WTC11 (cell line): Measurements from ENCODE around the gene CBR1.
A peak's percentile ranks its signal among the peaks of the same experiment; 100 is the strongest.

ENCODE experiments used
- AR ChIP-seq: fragments of 250-450 bp; sonication (Bioruptor Pico); IDR thresholded peaks from 2 replicates; pipeline ENCODE4 v1.9.0; 2021; ENCODE audit warnings: mild to moderate bottlenecking
- ATF3 ChIP-seq: sonication (generic); formaldehyde crosslinking; conservative IDR thresholded peaks from 2 replicates; pipeline ENCODE4 v1.8.1; 2022; ENCODE audit warnings: mild to moderate bottlenecking, missing genetic modification reagents
- CTCF ChIP-seq: fragments of 200-600 bp; IDR thresholded peaks from 2 replicates; pipeline ENCODE4 v1.8.0; 2022; ENCODE audit warnings: antibody characterized with exemption
- FOXK1 ChIP-seq: sonication (generic); formaldehyde crosslinking; IDR thresholded peaks from 2 replicates; pipeline ENCODE4 v1.8.0; 2022; ENCODE audit warnings: mild to moderate bottlenecking, moderate library complexity, missing genetic modification reagents
- NR2C2 ChIP-seq: sonication (generic); formaldehyde crosslinking; IDR thresholded peaks from 2 replicates; pipeline ENCODE4 v1.8.0; 2022; ENCODE audit warnings: mild to moderate bottlenecking, missing genetic modification reagents
- NR3C1 ChIP-seq: sonication (generic); formaldehyde crosslinking; conservative IDR thresholded peaks from 2 replicates; pipeline ENCODE4 v1.8.1; 2023; ENCODE audit warnings: low read depth, mild to moderate bottlenecking, missing genetic modification reagents
- RELA ChIP-seq: sonication (generic); formaldehyde crosslinking; IDR thresholded peaks from 2 replicates; pipeline ENCODE4 v1.8.1; 2022; ENCODE audit warnings: missing genetic modification reagents, mild to moderate bottlenecking, borderline replicate concordance
- TEAD1 ChIP-seq: sonication (generic); formaldehyde crosslinking; IDR thresholded peaks from 2 replicates; pipeline ENCODE4 v1.8.0; 2022; ENCODE audit warnings: mild to moderate bottlenecking, missing genetic modification reagents
- TF ChIP-seq, protein P1 (sequence below): sonication (generic); formaldehyde crosslinking; IDR thresholded peaks from 2 replicates; pipeline ENCODE4 v1.8.0; 2022; ENCODE audit warnings: mild to moderate bottlenecking, missing genetic modification reagents

- TF ChIP-seq, protein P1, sequence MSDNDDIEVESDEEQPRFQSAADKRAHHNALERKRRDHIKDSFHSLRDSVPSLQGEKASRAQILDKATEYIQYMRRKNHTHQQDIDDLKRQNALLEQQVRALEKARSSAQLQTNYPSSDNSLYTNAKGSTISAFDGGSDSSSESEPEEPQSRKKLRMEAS = no peak; the same call in 1 of the 2 replicates
- TF ChIP-seq TEAD1 (CRISPR knock-in tag) (0 out of 2 replicates have a peak, but pooled peaks have one; percentile 35), NR3C1 (CRISPR knock-in tag) (no peak), NR2C2 (CRISPR knock-in tag) (no peak), ATF3 (no peak), RELA (no peak), CTCF (peak; percentile 64), FOXK1 (CRISPR knock-in tag) (no peak), AR (CRISPR knock-in tag) (no peak)
Measured at GRCh38 chr21:36104317-36105300, 34.8 kb downstream of the CBR1 start.
